BJ (cell line): ENCODE data around the gene XKR7. TPM values are rescaled to one million over a fixed set of nuclear protein-coding genes. Genes with fewer than 3 reads are reported as not detected.

Experiments
- CTCF ChIA-PET: fragments of 350-600 bp; formaldehyde crosslinking; extraction: SDS; loops from one replicate; lab custom pipeline; 2021; ENCODE audit warnings: antibody characterized with exemption, inconsistent platforms; lab: Yijun Ruan, JAX
- POLR2A ChIA-PET: fragments of 300-600 bp; sonication (Branson Sonifier 250); formaldehyde crosslinking; extraction: SDS; loops from one replicate; lab custom pipeline; 2021; ENCODE audit warnings: antibody characterized with exemption; lab: Charles Lee
- DNase-seq: peaks from one replicate; pipeline ENCODE4 v3.0.0-alpha.2; 2011; ENCODE audit warnings: low read depth
- H3K27me3 ChIP-seq: 2 replicates; pipeline ENCODE4 v1.6.0; 2011; ENCODE audit warnings: low read length; ENCODE audit not compliant: control insufficient read depth, insufficient read depth
- H3K36me3 ChIP-seq: 2 replicates; pipeline ENCODE4 v1.5.1; 2011; ENCODE audit warnings: low read length; ENCODE audit not compliant: control insufficient read depth, insufficient read depth
- H3K4me3 ChIP-seq: 2 replicates; pipeline ENCODE4 v1.5.1; 2011; ENCODE audit warnings: low read depth, mild to moderate bottlenecking, control low read depth, low read length
- polyA plus RNA-seq: library from polyadenylated mRNA; depleted of rRNA; stranded (reverse); fragments of >200 nt; gene quantifications from 2 replicates; pipeline ENCODE4 v1.2.3, GENCODE V29; 2011
- TF ChIP-seq, protein P1 (sequence below): IDR thresholded peaks from 2 replicates; pipeline ENCODE4 v1.5.1; 2011; ENCODE audit warnings: low read depth, mild to moderate bottlenecking, control low read depth, inconsistent platforms, low read length, moderate library complexity; ENCODE audit not compliant: insufficient read depth

The XKR7 gene
- polyA plus RNA-seq, 1 experiment: 0.01 TPM

GRCh38 chr20:31945319-31945718 is 22.6 kb upstream of the XKR7 start:
- H3K4me3 ChIP-seq: no peak overlapping the region
- no peak for DNase-seq
- H3K36me3 ChIP-seq: peaks cover 23% of the 10 kb centered on the region
- H3K27me3 ChIP-seq: no peaks in the 10 kb centered on the region
- ChIA-PET POLR2A (no interaction called here), CTCF (no interaction called here)
- TF ChIP-seq, protein P1, sequence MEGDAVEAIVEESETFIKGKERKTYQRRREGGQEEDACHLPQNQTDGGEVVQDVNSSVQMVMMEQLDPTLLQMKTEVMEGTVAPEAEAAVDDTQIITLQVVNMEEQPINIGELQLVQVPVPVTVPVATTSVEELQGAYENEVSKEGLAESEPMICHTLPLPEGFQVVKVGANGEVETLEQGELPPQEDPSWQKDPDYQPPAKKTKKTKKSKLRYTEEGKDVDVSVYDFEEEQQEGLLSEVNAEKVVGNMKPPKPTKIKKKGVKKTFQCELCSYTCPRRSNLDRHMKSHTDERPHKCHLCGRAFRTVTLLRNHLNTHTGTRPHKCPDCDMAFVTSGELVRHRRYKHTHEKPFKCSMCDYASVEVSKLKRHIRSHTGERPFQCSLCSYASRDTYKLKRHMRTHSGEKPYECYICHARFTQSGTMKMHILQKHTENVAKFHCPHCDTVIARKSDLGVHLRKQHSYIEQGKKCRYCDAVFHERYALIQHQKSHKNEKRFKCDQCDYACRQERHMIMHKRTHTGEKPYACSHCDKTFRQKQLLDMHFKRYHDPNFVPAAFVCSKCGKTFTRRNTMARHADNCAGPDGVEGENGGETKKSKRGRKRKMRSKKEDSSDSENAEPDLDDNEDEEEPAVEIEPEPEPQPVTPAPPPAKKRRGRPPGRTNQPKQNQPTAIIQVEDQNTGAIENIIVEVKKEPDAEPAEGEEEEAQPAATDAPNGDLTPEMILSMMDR: no peak

DNA sequence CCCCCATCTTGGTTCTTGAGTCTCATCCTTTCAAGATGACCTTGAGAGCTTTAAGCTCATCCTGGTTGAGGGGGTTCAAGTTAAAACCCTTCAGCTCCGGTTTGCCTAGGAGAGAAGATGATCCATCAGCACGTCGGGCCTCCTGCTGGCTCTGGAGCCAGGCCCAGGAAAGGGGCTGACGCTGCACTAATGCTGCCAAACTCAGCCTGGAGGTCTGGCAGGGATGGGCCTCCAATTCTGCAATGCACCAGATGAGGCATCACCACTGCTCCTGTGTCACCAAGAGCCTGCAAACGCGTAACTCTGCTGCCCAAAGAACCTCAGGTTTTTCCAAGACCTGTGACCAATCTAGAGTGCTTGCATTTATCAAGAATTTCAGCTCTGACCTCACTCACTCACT is 22.2 kb upstream of the XKR7 start:
- Histone ChIP-seq H3K4me3 (no peak overlapping the region), H3K36me3 (peaks cover 23% of the 10 kb centered on the region), H3K27me3 (no peaks in the 10 kb centered on the region)
- CTCF ChIA-PET: no interaction called here
- DNase-seq: no peak
- POLR2A ChIA-PET: no interaction called here
- TF ChIP-seq, protein P1: no peak

GRCh38 chr20:31948008-31948407 is 19.9 kb upstream of the XKR7 start:
- Histone ChIP-seq H3K4me3 (no peak overlapping the region), H3K27me3 (no peaks in the 10 kb centered on the region), H3K36me3 (peaks cover 23% of the 10 kb centered on the region)
- TF ChIP-seq, protein P1: no peak
- ChIA-PET CTCF (interaction anchor here (1.6 kb wide), 1 partner anchor 95 kb away, joined by 3 read pairs; no protein-coding TSS in a partner anchor), POLR2A (interaction anchor here (0.5 kb wide), 1 partner anchor 32 kb away, joined by 15 read pairs; no protein-coding TSS in a partner anchor)
- DNase-seq: no peak

GRCh38 chr20:31949877-31950646 is 17.9 kb upstream of the XKR7 start:
- Histone ChIP-seq H3K36me3 (peaks cover 21% of the 10 kb centered on the region), H3K27me3 (no peaks in the 10 kb centered on the region; the same call in 1 of the 2 replicates), H3K4me3 (no peak overlapping the region)
- POLR2A ChIA-PET: no interaction called here
- TF ChIP-seq, protein P1: no peak
- CTCF ChIA-PET: interaction anchor here (0.6 to 7.1 kb wide), 7 partner anchors 9 to 111 kb away, joined by 3 to 71 read pairs (median 4); no protein-coding TSS in a partner anchor
- DNase-seq: no peak

- ChIA-PET POLR2A (no interaction called here), CTCF (interaction anchor here (0.8 to 7.1 kb wide), 14 partner anchors 9 to 311 kb away, joined by 3 to 71 read pairs (median 6); no protein-coding TSS in a partner anchor)
- H3K4me3 ChIP-seq: peak overlapping the region; percentile 56
- peaks cover 1% of the 10 kb centered on the region; the same call in 1 of the 2 replicates for H3K27me3 ChIP-seq
- H3K36me3 ChIP-seq: peaks cover 13% of the 10 kb centered on the region
- DNase-seq: no peak
- TF ChIP-seq, protein P1: no peak
Measured at GRCh38 chr20:31951203-31951529, 16.8 kb upstream of the XKR7 start.
